ENCODE measurements around the gene EPS15. TPM values are rescaled to one million over a fixed set of nuclear protein-coding genes. Genes with fewer than 3 reads are reported as not detected.
A peak's percentile ranks its signal among the peaks of the same experiment; 100 is the strongest.

EPS15 gene
- total RNA-seq, 1 donor: 108 TPM

DNA sequence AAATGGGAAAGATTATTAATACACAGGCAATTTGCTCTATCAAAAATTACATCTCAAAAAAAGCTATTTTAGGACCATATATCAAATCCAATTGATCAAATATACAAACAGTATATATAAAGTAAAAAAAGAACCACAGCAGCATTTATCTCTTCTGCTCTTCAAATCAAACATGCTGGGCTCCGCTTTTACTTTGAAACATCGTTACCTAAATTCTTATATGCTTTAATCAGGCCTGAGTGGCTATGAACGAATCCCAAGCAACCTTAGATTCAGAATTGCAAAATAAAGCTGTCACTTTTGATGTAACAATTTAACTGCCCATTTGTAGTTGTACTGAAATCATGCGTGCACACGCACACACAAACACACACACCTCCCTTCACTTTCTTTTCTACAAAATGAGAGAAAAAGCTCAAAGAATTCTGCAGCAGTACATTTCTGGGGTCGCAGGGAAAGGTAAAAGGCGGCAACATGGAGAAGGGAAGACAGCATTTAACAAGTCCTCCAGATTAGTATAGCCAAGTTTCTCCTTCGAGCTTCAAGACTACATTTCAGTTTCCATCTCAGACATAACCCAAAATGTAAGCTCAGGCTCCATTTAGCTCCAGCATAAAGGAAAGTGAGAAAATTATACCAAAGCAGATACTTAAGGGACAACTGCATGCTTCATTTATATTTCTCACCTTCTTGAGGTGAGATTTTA is 96.5 kb downstream of the EPS15 start:
- H3K4me3 ChIP-seq (ENCODE audit: low read depth, low read length): peak overlapping the region; percentile 0
- no peak for DNase-seq (ENCODE audit: low read depth)

DNA sequence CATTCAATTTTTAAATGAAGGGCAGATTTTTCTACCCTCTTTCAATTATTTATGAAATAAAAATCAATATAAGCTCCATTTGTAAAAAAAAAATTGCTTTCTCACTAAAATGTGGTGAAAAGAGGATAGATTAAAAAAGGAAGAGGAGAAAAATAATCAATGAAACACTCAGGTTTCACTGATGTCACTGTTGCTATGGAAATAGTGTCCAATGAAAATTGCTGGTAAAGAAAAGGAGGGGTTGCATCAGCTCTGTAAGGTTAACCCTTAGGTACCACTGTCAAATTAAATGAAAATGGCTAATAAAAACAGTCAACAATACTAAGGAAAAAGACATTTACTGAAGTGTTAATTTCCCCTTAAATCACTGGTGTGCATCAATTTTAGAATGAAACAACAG is 97.1 kb downstream of the EPS15 start:
- peak overlapping the region; percentile 53 for H3K4me3 ChIP-seq (ENCODE audit: low read depth, low read length)
- TF ChIP-seq, protein P1, sequence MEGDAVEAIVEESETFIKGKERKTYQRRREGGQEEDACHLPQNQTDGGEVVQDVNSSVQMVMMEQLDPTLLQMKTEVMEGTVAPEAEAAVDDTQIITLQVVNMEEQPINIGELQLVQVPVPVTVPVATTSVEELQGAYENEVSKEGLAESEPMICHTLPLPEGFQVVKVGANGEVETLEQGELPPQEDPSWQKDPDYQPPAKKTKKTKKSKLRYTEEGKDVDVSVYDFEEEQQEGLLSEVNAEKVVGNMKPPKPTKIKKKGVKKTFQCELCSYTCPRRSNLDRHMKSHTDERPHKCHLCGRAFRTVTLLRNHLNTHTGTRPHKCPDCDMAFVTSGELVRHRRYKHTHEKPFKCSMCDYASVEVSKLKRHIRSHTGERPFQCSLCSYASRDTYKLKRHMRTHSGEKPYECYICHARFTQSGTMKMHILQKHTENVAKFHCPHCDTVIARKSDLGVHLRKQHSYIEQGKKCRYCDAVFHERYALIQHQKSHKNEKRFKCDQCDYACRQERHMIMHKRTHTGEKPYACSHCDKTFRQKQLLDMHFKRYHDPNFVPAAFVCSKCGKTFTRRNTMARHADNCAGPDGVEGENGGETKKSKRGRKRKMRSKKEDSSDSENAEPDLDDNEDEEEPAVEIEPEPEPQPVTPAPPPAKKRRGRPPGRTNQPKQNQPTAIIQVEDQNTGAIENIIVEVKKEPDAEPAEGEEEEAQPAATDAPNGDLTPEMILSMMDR (IDR thresholded peaks at IDR 0.05; ENCODE audit: insufficient read depth, low read length): no peak
- DNase-seq (ENCODE audit: low read depth): peak; percentile 84

More for the DNA sequence above, 96.5 kb downstream of the EPS15 start:
- TF ChIP-seq, protein P1 (IDR thresholded peaks at IDR 0.05; ENCODE audit: insufficient read depth, low read length): no peak

GRCh38 chr1:51420867-51421627 is 98.0 kb downstream of the EPS15 start:
- no peak for DNase-seq (ENCODE audit: low read depth)
- peak overlapping the region; percentile 53 for H3K4me3 ChIP-seq (ENCODE audit: low read depth, low read length)
- TF ChIP-seq, protein P1 (IDR thresholded peaks at IDR 0.05; ENCODE audit: insufficient read depth, low read length): no peak

GRCh38 chr1:51418384-51418959 is 100.6 kb downstream of the EPS15 start:
- no peak for DNase-seq (ENCODE audit: low read depth)
- TF ChIP-seq, protein P1 (IDR thresholded peaks at IDR 0.05; ENCODE audit: insufficient read depth, low read length): no peak
- no peak overlapping the region for H3K4me3 ChIP-seq (ENCODE audit: low read depth, low read length)

GRCh38 chr1:51417496-51418383 is 101.3 kb downstream of the EPS15 start:
- TF ChIP-seq, protein P1 (IDR thresholded peaks at IDR 0.05; ENCODE audit: insufficient read depth, low read length): no peak
- peak; percentile 32 for DNase-seq (ENCODE audit: low read depth)
- H3K4me3 ChIP-seq (ENCODE audit: low read depth, low read length): no peak overlapping the region

DNA sequence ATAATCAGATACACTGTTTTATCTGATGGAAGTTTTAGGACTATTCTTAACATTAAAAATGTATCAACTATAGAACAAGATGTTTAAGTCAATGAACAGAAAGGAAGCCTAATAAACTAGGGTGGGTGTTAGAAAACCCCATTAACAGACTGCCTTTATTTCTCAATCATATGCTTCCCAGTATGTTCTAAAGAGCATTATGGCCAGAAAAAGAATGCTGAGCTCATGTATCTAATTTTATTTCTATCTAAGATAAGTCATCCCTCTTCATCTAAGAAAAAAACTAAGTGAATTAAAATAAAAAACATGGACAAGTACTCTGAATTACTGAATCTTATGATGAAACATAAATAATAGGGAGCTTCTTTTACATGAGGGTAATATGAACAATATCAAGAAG is 102.2 kb downstream of the EPS15 start:
- TF ChIP-seq, protein P1 (IDR thresholded peaks at IDR 0.05; ENCODE audit: insufficient read depth, low read length): no peak
- DNase-seq (ENCODE audit: low read depth): no peak

More for the DNA sequence above, 102.2 kb downstream of the EPS15 start:
- H3K4me3 ChIP-seq (ENCODE audit: low read depth, low read length): no peak overlapping the region

Measured in fibroblast of the aortic adventitia (primary cell).